CD4-positive, alpha-beta T cell treated with Interleukin-10 for 1 hour (primary cell): Measurements from ENCODE around the gene RAB1B.
A peak's percentile ranks its signal among the peaks of the same experiment; 100 is the strongest.
"Not testable (repeated sequence)": the region's sequence is repeated elsewhere in the genome, so short reads cannot be mapped to it uniquely, and the experiment has no call there.

ENCODE experiments used
- DNase-seq: peaks from one replicate; pipeline ENCODE4 v3.0.0-alpha.2; 2020

The RAB1B gene

GRCh38 chr11:66310803-66311440 lies 42.5 kb downstream of the RAB1B start:
- DNase-seq = not testable (repeated sequence)

- no peak for DNase-seq
These were observed 43.1 kb downstream of the RAB1B start for GRCh38 chr11:66311470-66311964.

- peak; percentile 99 for DNase-seq
These were observed 43.6 kb downstream of the RAB1B start for GRCh38 chr11:66311965-66312548.

GRCh38 chr11:66312549-66313320 lies 44.3 kb downstream of the RAB1B start:
- DNase-seq = peak; percentile 99

GRCh38 chr11:66313321-66314185 lies 45.1 kb downstream of the RAB1B start:
- DNase-seq = no peak

- DNase-seq = no peak
These were observed 45.7 kb downstream of the RAB1B start for GRCh38 chr11:66314186-66314501.

- DNase-seq = no peak
These were observed 46.4 kb downstream of the RAB1B start for GRCh38 chr11:66314561-66315497.

GRCh38 chr11:66315498-66315885 lies 47.1 kb downstream of the RAB1B start:
- DNase-seq = no peak

- DNase-seq = no peak
These were observed 47.7 kb downstream of the RAB1B start for GRCh38 chr11:66315921-66316811.

- peak; percentile 12 for DNase-seq
These were observed 48.4 kb downstream of the RAB1B start, which contains the start of gene CD248 for GRCh38 chr11:66316849-66317251. CD248 (minus strand) TSS chr11:66317044; CDS start chr11:66317027, 17 bp downstream.

- peak; percentile 41 for DNase-seq
These were observed 48.9 kb downstream of the RAB1B start for GRCh38 chr11:66317322-66317722.

- DNase-seq = peak; percentile 71
These were observed 49.5 kb downstream of the RAB1B start for GRCh38 chr11:66317723-66318599.

- no peak for DNase-seq
These were observed 50.1 kb downstream of the RAB1B start for GRCh38 chr11:66318600-66318970.

GRCh38 chr11:66320289-66320688 lies 51.9 kb downstream of the RAB1B start:
- DNase-seq = not testable (repeated sequence)

- not testable (repeated sequence) for DNase-seq
These were observed 52.3 kb downstream of the RAB1B start for GRCh38 chr11:66320748-66321147.

GRCh38 chr11:66321606-66322005 lies 53.2 kb downstream of the RAB1B start:
- DNase-seq = no peak

GRCh38 chr11:66322732-66323427 lies 54.4 kb downstream of the RAB1B start:
- no peak for DNase-seq

GRCh38 chr11:66323684-66324083 lies 55.2 kb downstream of the RAB1B start:
- DNase-seq = no peak

- no peak for DNase-seq
These were observed 56.2 kb downstream of the RAB1B start for GRCh38 chr11:66324664-66325063.
